Measurements from ENCODE around the gene CD247.

CD247 gene

DNA sequence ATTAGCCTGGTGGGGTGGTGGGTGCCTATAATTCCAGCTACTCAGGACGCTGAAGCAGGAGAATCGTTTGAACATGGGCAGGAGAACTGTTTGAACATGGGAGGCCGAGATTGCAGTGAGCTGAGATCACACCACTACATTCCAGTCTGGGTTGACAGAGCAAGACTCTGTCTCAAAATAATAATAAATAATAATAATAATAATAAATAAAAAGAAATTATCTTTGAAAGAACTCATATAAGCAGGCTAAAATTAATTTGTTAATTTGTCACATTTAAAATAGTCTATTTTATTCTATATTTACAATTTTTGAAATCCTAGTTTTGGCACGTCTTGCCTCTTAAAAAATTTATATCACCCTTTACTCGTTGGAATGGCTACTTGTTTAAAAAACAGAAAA, 27.6 kb downstream of the CD247 start:
- DNase-seq (ENCODE audit: low read depth, low spot score), result no peak
- TF ChIP-seq, protein P1, sequence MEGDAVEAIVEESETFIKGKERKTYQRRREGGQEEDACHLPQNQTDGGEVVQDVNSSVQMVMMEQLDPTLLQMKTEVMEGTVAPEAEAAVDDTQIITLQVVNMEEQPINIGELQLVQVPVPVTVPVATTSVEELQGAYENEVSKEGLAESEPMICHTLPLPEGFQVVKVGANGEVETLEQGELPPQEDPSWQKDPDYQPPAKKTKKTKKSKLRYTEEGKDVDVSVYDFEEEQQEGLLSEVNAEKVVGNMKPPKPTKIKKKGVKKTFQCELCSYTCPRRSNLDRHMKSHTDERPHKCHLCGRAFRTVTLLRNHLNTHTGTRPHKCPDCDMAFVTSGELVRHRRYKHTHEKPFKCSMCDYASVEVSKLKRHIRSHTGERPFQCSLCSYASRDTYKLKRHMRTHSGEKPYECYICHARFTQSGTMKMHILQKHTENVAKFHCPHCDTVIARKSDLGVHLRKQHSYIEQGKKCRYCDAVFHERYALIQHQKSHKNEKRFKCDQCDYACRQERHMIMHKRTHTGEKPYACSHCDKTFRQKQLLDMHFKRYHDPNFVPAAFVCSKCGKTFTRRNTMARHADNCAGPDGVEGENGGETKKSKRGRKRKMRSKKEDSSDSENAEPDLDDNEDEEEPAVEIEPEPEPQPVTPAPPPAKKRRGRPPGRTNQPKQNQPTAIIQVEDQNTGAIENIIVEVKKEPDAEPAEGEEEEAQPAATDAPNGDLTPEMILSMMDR (IDR thresholded peaks at IDR 0.05; ENCODE audit: low read depth, low read length), result no peak
- no peak overlapping the region for H3K4me3 ChIP-seq (ENCODE audit: low read depth, low read length)
- in situ Hi-C loops (cut with HindIII; ENCODE audit: low sequenced_read_pairs), result no loop called here

DNA sequence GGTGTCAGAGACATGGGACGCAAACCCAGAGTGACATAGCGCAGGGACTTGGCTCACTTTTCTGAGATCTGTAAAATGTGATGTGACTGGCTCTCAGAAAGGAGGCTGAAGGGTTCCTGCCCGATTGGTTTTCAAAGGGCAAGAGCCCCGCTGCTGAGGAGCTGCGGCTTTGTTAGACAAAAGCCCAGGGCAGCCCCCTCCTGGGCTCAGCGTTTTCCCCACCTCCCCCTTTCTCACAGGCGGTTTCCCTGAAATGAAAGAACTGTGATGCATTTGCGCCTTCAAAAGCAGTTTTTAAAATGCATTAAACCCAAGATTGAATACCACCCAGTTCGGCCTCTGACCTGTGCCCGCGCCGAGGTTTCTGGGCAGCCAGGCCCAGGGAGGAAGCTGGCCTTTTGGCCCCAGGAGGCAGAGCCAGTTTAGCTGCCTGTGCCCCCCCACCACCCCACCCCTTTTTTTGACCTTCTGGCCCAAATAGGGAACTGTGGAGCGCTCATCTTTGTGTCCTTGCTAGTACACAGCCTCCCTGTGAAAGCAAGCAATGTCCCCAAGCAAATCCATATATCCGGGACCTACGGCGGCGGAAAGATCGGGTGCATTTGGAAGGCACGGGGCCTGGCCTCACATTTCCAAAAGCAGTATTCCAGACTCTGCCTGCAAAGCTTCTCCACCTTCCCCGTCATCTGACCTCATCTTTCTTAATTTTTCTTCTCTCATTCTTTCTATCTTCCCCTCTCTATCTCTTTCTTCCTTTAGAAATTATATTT, 28.6 kb downstream of the CD247 start:
- no peak for DNase-seq (ENCODE audit: low read depth, low spot score)
- TF ChIP-seq, protein P1 (IDR thresholded peaks at IDR 0.05; ENCODE audit: low read depth, low read length), result no peak
- H3K4me3 ChIP-seq (ENCODE audit: low read depth, low read length), result no peak overlapping the region
- in situ Hi-C loops (cut with HindIII; ENCODE audit: low sequenced_read_pairs), result no loop called here

DNA sequence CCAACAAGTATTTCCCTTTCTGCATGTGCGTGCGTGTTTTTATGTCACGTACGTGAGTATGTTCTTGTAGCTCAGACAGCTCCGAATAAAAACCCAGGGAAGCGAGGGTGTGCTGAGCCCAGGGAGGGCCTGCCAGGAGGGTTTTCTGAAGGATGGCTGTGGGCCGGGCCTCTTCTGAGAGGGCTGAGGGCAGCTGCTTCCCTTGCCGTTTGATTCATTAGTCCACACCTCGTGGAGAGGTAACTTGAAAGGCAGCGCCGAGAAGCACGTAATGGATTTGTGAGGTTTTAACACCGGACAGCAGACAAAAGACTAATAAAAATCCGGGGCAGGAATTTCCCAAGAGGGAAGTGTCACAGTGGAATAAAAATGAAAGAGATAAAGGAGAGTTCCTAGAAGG, 29.5 kb downstream of the CD247 start:
- H3K4me3 ChIP-seq (ENCODE audit: low read depth, low read length), result no peak overlapping the region
- in situ Hi-C loops (cut with HindIII; ENCODE audit: low sequenced_read_pairs), result no loop called here
- TF ChIP-seq, protein P1 (IDR thresholded peaks at IDR 0.05; ENCODE audit: low read depth, low read length), result no peak
- DNase-seq (ENCODE audit: low read depth, low spot score), result no peak

DNA sequence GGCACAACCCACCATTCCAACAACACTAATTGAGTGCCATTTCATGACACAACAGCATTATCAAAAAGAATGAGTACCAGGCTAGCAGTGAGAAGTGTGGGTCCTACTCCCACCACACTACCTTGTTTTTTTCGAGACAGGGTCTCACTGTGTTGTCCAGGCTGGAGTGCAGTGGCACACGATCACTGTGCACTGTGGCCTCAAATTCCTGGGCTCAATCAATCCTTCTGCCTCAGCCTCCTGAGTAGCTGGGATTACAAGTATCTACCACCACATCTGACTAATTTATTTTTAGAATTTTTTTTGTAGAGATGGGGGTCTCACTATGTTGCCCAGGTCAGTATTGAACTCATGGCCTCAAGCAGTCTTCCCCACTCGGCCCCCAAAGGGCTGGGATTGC, 30.7 kb downstream of the CD247 start:
- in situ Hi-C loops (cut with HindIII; ENCODE audit: low sequenced_read_pairs), result no loop called here
- TF ChIP-seq, protein P1 (IDR thresholded peaks at IDR 0.05; ENCODE audit: low read depth, low read length), result no peak
- H3K4me3 ChIP-seq (ENCODE audit: low read depth, low read length), result no peak overlapping the region
- no peak for DNase-seq (ENCODE audit: low read depth, low spot score)

DNA sequence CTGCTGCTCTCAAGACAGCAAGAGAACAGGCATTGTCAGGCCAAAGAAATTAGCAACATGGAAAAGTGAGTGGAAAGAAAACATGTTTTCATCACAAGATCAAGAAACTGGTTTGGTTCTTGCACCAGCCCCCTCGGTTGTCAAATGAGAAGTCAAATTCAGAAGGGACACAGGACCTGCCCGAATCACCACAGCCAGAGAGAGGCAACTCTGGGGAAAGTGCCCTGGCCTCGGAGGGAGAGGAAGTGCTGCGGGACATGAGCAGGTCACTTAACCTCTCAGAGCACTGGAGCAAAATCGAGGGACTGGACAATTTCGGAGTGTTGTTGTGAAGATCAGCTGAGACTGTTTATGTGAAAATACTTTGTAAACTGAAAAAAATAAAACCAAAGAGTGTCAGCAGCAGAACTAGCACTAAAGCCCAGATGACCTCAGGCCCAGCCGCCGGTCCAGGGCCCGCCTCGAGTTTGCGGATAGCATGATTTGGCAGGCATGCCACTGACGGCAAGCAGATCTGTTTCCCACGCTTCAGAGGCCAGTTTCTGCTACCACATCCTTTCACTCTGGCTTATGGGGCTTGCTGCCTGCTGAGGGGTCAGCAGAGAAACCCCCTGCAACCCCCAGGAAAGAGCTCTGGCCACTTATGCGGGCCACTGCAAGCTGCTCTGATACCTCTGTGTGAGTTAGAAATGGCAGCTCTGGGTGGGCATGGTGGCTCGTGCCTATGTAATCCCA, 32.1 kb downstream of the CD247 start:
- in situ Hi-C loops (cut with HindIII; ENCODE audit: low sequenced_read_pairs), result no loop called here
- no peak overlapping the region for H3K4me3 ChIP-seq (ENCODE audit: low read depth, low read length)
- no peak for DNase-seq (ENCODE audit: low read depth, low spot score)
- TF ChIP-seq, protein P1 (IDR thresholded peaks at IDR 0.05; ENCODE audit: low read depth, low read length), result no peak

DNA sequence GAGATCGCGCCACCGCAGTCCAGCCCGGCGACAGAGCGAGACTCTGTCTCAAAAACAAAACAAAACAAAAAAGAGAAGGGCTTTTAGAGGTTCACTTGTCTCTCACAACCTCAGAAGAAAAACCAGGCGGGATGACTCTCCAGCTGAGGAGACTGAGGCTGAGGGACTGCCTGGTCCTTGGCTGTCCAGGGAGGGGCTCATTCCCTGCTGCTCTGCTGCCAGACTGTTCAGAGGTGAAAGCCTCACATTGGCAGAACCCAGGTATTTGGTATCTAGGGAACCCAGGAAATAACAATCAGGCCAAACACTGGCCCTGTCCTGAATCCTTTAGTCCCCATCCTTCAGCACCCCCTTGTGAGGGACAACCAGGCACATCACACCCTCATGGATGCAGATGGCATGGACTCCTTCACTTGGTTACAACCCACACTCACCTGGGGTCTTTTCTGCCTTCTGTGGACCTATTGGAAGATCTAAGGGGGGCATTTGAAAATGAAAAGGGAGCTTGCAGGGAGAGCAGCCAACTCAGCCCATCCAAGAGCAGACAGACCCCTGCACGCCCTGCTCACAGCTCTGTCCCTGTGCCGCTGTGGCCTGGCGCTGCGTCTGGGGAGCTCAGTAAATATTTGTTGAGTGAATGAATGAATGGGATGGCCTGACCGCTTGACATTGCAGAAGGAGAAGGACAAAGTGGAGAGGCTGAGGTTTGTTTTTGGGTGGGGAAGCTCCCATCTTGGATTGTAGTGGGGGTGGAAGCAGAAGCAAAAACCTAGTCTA, 33.4 kb downstream of the CD247 start:
- TF ChIP-seq, protein P1 (IDR thresholded peaks at IDR 0.05; ENCODE audit: low read depth, low read length), result no peak
- no peak for DNase-seq (ENCODE audit: low read depth, low spot score)
- no peak overlapping the region for H3K4me3 ChIP-seq (ENCODE audit: low read depth, low read length)
- in situ Hi-C loops (cut with HindIII; ENCODE audit: low sequenced_read_pairs), result no loop called here

Measured in astrocyte of the spinal cord (primary cell).